ENCODE results near the gene SF3B1. TPM values are rescaled to one million over a fixed set of nuclear protein-coding genes. Genes with fewer than 3 reads are reported as not detected.
"Not testable (repeated sequence)": the region's sequence is repeated elsewhere in the genome, so short reads cannot be mapped to it uniquely, and the experiment has no call there.

SF3B1 gene
- total RNA-seq, 1 donor from 2014 or later: 144 TPM

DNA sequence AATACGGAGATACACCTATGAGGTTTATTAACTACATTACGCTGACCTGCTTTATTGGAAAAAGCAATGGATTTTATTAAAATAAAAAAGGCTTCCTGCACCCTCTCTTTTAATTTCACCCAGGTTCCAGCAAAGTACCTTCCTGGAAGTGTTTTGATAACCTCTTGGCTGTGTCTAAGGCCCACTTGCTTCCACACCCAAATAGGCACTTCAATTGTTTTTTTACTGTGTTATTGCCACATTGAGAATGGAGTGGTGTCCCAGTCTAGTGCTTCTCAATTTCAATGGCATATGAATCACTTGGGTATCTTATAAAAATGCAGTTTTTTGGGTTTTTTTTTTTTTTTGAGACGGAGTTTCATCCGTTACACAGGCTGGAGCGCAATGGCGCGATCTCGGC, 47.6 kb downstream of the SF3B1 start:
- DNase-seq (ENCODE audit: low spot score): no peak
- intact Hi-C loops (cut with DNase I): no loop called here

DNA sequence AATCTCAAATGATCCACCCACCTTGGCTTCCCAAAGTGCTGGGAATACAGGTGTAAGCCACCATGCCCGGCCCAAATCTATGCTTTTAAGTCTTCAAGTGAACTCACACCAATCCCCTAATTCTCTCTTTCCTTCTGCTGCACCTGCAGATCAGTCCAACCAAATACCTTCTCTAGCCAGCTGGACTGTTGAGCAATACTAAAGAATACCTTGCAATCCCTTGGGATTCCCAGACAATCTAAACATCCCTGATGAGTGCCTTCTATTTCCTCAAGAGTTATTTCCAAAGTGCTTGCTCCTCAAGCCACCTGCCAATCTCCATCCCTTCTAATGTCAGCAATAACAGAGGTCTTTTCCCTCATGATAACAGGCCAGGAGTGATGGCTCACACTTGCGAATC, 48.6 kb downstream of the SF3B1 start:
- no peak for DNase-seq (ENCODE audit: low spot score)
- intact Hi-C loops (cut with DNase I): no loop called here

GRCh38 chr2:197383825-197384224, 51.0 kb downstream of the SF3B1 start:
- intact Hi-C loops (cut with DNase I): no loop called here
- no peak for DNase-seq (ENCODE audit: low spot score)

DNA sequence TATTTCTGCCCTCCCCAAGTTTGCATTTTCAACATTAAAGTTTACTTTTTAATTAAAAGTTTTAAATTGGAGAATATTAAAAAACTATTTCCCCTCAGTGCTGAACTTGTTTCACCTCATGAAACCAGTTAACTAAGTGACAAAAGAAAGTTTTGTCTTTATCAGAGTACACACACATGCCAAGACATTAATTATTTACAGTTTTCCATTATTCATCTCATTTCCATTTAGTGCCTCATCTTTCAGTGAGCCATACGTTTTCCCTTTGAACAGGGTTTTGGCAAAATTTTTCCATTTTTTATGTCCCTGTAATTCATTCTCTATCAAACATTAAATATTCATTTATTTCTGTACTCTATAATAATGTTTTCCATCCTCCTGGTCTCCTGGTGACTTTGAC, 53.2 kb downstream of the SF3B1 start:
- no peak for DNase-seq (ENCODE audit: low spot score)
- intact Hi-C loops (cut with DNase I): no loop called here

- intact Hi-C loops (cut with DNase I): loop anchor here (2.0 to 10.0 kb wide), 4 partner anchors 68 to 525 kb away; partner anchors contain the start of gene ANKRD44
- not testable (repeated sequence) for DNase-seq (ENCODE audit: low spot score)
Measured at GRCh38 chr2:197379918-197380309, 54.9 kb downstream of the SF3B1 start.

DNA sequence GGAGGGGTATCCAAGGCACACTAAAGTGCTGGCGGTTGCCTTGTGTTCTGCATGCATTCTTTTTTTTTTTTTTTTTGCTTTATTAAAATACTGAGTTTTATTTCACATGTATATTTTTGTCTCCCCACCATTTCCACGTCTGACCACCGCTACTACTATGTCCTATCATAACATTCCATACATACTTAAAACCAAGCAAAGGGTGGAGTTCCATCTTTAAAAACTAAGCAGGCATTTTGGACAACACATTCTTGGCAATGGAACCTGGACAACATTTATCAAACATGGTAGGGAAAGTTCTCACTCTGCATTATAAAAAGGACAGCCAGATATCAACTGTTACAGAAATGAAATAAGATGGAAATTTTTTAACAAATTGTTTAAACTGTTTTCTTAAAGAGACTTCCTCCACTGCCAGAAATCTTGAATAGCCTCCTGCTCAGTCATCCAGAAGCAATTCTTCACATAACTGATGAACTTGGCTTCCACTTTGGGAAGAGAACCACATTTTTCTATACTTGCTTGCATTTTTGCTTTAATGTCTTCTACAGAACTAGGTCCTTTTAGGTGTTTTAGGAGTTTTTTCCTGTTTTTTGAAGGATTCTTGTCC, 55.4 kb downstream of the SF3B1 start:
- not testable (repeated sequence) for DNase-seq (ENCODE audit: low spot score)
- intact Hi-C loops (cut with DNase I): loop anchor here (2.0 to 10.0 kb wide), 4 partner anchors 67 to 525 kb away; partner anchors contain the start of gene ANKRD44

- DNase-seq (ENCODE audit: low spot score): no peak
- intact Hi-C loops (cut with DNase I): loop anchor here (2.0 to 10.0 kb wide), 4 partner anchors 66 to 524 kb away; partner anchors contain the start of gene ANKRD44
Measured at GRCh38 chr2:197378494-197379307, 56.1 kb downstream of the SF3B1 start.

GRCh38 chr2:197378086-197378485, 56.7 kb downstream of the SF3B1 start:
- intact Hi-C loops (cut with DNase I): loop anchor here (2.0 to 10.0 kb wide), 4 partner anchors 66 to 523 kb away; partner anchors contain the start of gene ANKRD44

GRCh38 chr2:197377670-197378069, 57.2 kb downstream of the SF3B1 start:
- intact Hi-C loops (cut with DNase I): loop anchor here (1.0 to 10.0 kb wide), 6 partner anchors 65 to 523 kb away; partner anchors contain the start of gene ANKRD44
- no peak for DNase-seq (ENCODE audit: low spot score)

More at GRCh38 chr2:197378086-197378485, 56.7 kb downstream of the SF3B1 start:
- DNase-seq (ENCODE audit: low spot score): no peak

GRCh38 chr2:197372592-197372991, 62.2 kb downstream of the SF3B1 start:
- intact Hi-C loops (cut with DNase I): loop anchor here (10.0 kb wide), 1 partner anchor 518 kb away; no protein-coding TSS in a partner anchor
- DNase-seq (ENCODE audit: low spot score): no peak

- intact Hi-C loops (cut with DNase I): loop anchor here (10.0 kb wide), 1 partner anchor 516 kb away; no protein-coding TSS in a partner anchor
- DNase-seq (ENCODE audit: low spot score): not testable (repeated sequence)
Measured at GRCh38 chr2:197370664-197371063, 64.2 kb downstream of the SF3B1 start.

- intact Hi-C loops (cut with DNase I): loop anchor here (10.0 kb wide), 1 partner anchor 515 kb away; no protein-coding TSS in a partner anchor
- DNase-seq (ENCODE audit: low spot score): no peak
Measured at GRCh38 chr2:197369933-197370320, 64.9 kb downstream of the SF3B1 start.

GRCh38 chr2:197369228-197369932, 65.4 kb downstream of the SF3B1 start:
- DNase-seq (ENCODE audit: low spot score): no peak
- intact Hi-C loops (cut with DNase I): no loop called here

GRCh38 chr2:197368412-197368811, 66.4 kb downstream of the SF3B1 start:
- DNase-seq (ENCODE audit: low spot score): no peak
- intact Hi-C loops (cut with DNase I): no loop called here

GRCh38 chr2:197363998-197364397, 70.8 kb downstream of the SF3B1 start:
- DNase-seq (ENCODE audit: low spot score): no peak
- intact Hi-C loops (cut with DNase I): no loop called here

GRCh38 chr2:197360744-197361156, 74.1 kb downstream of the SF3B1 start:
- intact Hi-C loops (cut with DNase I): no loop called here
- DNase-seq (ENCODE audit: low spot score): no peak

DNA sequence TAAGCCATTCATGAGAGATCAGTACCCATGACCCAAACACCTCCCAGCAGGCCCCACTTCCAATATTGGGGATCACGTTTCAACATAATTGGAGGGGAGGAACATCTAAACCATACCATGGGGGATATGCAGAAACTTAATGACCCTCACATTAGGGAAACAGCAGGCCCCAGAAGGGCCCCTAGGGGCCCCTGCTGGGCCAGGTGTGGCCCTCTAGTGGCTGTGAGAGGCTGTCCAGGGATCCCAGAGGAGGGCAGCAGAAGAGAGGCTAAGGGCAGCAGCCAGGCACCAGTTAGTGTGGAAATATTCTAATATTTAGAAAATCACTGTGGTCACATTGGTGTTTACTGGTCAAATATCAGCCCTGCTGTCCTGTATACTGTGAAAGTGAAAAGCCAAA, 75.0 kb downstream of the SF3B1 start:
- intact Hi-C loops (cut with DNase I): no loop called here
- no peak for DNase-seq (ENCODE audit: low spot score)

DNA sequence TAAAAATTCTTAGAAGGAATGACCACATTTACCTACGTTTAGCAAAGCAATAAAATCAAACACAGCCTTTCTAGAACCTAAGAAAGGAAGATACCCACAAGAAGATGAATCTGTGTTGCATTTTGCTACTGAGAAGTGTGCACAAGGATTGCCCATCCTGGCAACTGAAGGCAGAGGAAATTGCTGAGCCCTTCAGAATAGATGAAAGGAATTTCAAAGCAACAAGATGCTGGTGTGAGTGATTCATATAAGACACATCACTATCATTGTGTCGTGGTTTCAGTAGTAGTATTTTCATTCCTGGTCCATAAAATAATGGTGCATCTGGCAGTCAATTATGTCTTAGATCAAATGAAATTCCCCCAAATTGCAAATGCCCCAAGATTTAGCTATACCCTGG, 75.9 kb downstream of the SF3B1 start:
- intact Hi-C loops (cut with DNase I): no loop called here
- DNase-seq (ENCODE audit: low spot score): no peak

- intact Hi-C loops (cut with DNase I): no loop called here
- DNase-seq (ENCODE audit: low spot score): no peak
Measured at GRCh38 chr2:197357986-197358385, 76.8 kb downstream of the SF3B1 start.

DNA sequence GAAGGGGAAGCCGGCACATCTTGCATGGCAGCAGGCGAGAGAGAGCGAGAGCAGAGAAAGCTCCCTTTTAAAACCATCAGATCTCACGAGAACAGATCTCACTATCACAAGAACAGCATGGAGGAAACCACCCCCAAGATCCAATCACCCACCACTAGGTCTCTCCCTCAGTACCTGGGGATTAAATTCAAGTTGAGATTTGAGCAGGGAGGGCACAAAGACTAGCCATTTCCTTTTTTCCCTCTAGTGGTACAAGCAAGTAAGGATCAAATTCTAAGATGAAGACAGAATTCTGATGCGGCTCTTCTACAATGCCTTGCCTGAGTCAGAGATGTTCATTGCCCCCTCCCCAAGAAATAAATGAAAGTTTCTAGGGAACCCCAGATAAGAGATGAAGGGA, 78.7 kb downstream of the SF3B1 start:
- intact Hi-C loops (cut with DNase I): no loop called here
- no peak for DNase-seq (ENCODE audit: low spot score)

Data from cardiac septum (tissue), 1 donor.